Gastrocnemius medialis (tissue), 4 donors: ENCODE results near the gene PTH1R. TPM values are rescaled to one million over a fixed set of nuclear protein-coding genes. Genes with fewer than 3 reads are reported as not detected.

Experiments
- ATAC-seq, 2 donors: fragments of 150-250 bp; one replicate each; pipeline ENCODE4 v1.9.1; 2016
- DNase-seq, 2 donors: peaks; one replicate each; pipeline ENCODE4 v3.0.0-alpha.2; 2019
- H3K27ac ChIP-seq, 4 donors: fragments of 200-600 bp; sonication (generic); 1 replicate in 1 of 4; 2 replicates in 3 of 4; pipeline ENCODE4 v1.5.1; 2016 to 2018; ENCODE audit warnings: mild to moderate bottlenecking in 2 of 4, moderate library complexity in 1 of 4
- H3K27me3 ChIP-seq, 3 donors: fragments of 200-600 bp; sonication (generic) in 2 of 3; 1 replicate in 1 of 3; 2 replicates in 2 of 3; pipeline versions ENCODE4 v1.5.1 to v1.6.0; 2016 to 2019; ENCODE audit warnings: mild to moderate bottlenecking in 1 of 3, moderate library complexity in 1 of 3
- H3K36me3 ChIP-seq, 2 donors: fragments of 200-600 bp; sonication (generic) in 1 of 2; one replicate each; pipeline ENCODE4 v1.5.1; 2017 to 2018
- H3K4me1 ChIP-seq, 2 donors: fragments of 200-600 bp; sonication (generic) in 1 of 2; one replicate each; pipeline ENCODE4 v1.5.1; 2016 to 2017; ENCODE audit warnings: mild to moderate bottlenecking in 2 of 2
- H3K4me3 ChIP-seq, 4 donors: fragments of 200-600 bp; sonication (generic) in 3 of 4; 1 replicate in 1 of 4; 2 replicates in 3 of 4; pipeline ENCODE4 v1.5.1; 2016 to 2019; ENCODE audit warnings: mild to moderate bottlenecking in 2 of 4
- H3K9me3 ChIP-seq, 3 donors: fragments of 200-600 bp; sonication (generic) in 2 of 3; 1 replicate in 1 of 3; 2 replicates in 2 of 3; pipeline ENCODE4 v1.5.1; 2016 to 2019
- POLR2A ChIP-seq, 2 donors: fragments of 450-650 bp; IDR thresholded peaks; one replicate each; pipeline ENCODE4 v1.6.1; 2017; ENCODE audit warnings: antibody characterized with exemption in 2 of 2, mild to moderate bottlenecking in 2 of 2, moderate library complexity in 2 of 2
- in situ Hi-C, 4 donors: fragments of 200-750 bp; cut with MboI; loops; one replicate each; pipeline versions ENCODE4 v1.15.0 to v1.8.0; 2017; ENCODE audit warnings: low sequenced_read_pairs in 4 of 4
- intact Hi-C: fragments of 100-400 bp; cut with DNase I; formaldehyde crosslinking; loops from one replicate; pipeline ENCODE4 v1.15.1; 2023; ENCODE audit warnings: low total_unique reads
- total RNA-seq, 4 donors: library from RNA; depleted of rRNA; stranded (reverse); fragments of >200 nt; gene quantifications; one replicate each; pipeline versions ENCODE4 v1.1.0 to v1.2.3, GENCODE V29; 2016
- TF ChIP-seq, protein P1 (sequence below), 5 experiments: fragments of 450-650 bp in 3 of 5; fragments of 200-600 bp in 2 of 5; sonication (generic) in 2 of 5; IDR thresholded peaks in 4 of 5; conservative IDR thresholded peaks in 1 of 5; 1 replicate in 4 of 5; 2 replicates in 1 of 5; pipeline ENCODE4 v1.5.1; 2016 to 2019; ENCODE audit warnings: antibody characterized with exemption in 5 of 5, mild to moderate bottlenecking in 3 of 5, moderate library complexity in 3 of 5

Gene PTH1R
- total RNA-seq, 4 donors from 2014 or later: 2.3 to 7.9 (median 7.3) TPM

DNA sequence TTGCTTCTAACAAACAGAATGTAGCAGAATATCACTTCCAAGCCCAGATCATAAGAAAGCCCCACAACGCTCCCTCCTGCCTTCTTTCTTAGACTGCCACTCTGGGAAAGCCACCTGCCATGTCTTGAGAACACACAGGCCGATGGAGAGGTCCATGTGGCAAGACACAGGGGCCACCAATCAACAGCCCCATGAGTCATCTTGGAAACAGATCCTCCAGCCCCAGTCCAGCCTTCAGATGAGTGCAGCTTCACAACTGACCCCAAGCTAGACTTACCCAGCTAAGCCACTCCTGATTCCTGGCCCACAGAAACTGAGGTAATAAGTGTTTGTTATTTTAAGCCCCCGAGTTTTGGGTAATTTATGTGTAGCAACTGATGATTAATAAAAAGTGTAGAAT lies 39.7 kb downstream of the PTH1R start:
- Histone ChIP-seq H3K4me1 (peaks cover 10 to 18% of the 10 kb centered on the region in 2 donors), H3K27me3 (no peaks in the 10 kb centered on the region), H3K9me3 (no peaks in the 10 kb centered on the region), H3K4me3 (no peak overlapping the region), H3K27ac (no peak overlapping the region), H3K36me3 (peaks cover 0 to 48% of the 10 kb centered on the region in 2 donors)
- TF ChIP-seq POLR2A (IDR thresholded peaks at IDR 0.05): no peak
- TF ChIP-seq, protein P1, sequence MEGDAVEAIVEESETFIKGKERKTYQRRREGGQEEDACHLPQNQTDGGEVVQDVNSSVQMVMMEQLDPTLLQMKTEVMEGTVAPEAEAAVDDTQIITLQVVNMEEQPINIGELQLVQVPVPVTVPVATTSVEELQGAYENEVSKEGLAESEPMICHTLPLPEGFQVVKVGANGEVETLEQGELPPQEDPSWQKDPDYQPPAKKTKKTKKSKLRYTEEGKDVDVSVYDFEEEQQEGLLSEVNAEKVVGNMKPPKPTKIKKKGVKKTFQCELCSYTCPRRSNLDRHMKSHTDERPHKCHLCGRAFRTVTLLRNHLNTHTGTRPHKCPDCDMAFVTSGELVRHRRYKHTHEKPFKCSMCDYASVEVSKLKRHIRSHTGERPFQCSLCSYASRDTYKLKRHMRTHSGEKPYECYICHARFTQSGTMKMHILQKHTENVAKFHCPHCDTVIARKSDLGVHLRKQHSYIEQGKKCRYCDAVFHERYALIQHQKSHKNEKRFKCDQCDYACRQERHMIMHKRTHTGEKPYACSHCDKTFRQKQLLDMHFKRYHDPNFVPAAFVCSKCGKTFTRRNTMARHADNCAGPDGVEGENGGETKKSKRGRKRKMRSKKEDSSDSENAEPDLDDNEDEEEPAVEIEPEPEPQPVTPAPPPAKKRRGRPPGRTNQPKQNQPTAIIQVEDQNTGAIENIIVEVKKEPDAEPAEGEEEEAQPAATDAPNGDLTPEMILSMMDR (IDR thresholded peaks at IDR 0.05 in 4 of 5, conservative IDR thresholded peaks at IDR 0.05 in 1 of 5): no peak
- in situ Hi-C loops (loop anchor here in 2 of 4 donors (10.0 kb wide), 2 partner anchors 68 to 202 kb away; partner anchors contain the start of gene PRSS50 (in 2 of the 2)), intact Hi-C loops (no loop called here)
- ATAC-seq (no peak), DNase-seq (no peak)

- no peak for DNase-seq
- Histone ChIP-seq H3K4me1 (peaks cover 10 to 18% of the 10 kb centered on the region in 2 donors), H3K27ac (no peak overlapping the region), H3K9me3 (no peaks in the 10 kb centered on the region), H3K36me3 (peaks cover 0 to 57% of the 10 kb centered on the region in 2 donors), H3K27me3 (no peaks in the 10 kb centered on the region), H3K4me3 (no peak overlapping the region)
- in situ Hi-C loops (loop anchor here in 2 of 4 donors (10.0 kb wide), 2 partner anchors 67 to 203 kb away; partner anchors contain the start of gene PRSS50 (in 2 of the 2)), intact Hi-C loops (no loop called here)
- no peak for TF ChIP-seq POLR2A (IDR thresholded peaks at IDR 0.05)
- TF ChIP-seq, protein P1 (IDR thresholded peaks at IDR 0.05 in 4 of 5, conservative IDR thresholded peaks at IDR 0.05 in 1 of 5): no peak
- ATAC-seq: no peak
Measured at GRCh38 chr3:46918202-46918601, 40.7 kb downstream of the PTH1R start.

GRCh38 chr3:46918634-46919033 lies 41.1 kb downstream of the PTH1R start:
- intact Hi-C loops: no loop called here
- TF ChIP-seq POLR2A (IDR thresholded peaks at IDR 0.05): no peak
- TF ChIP-seq, protein P1 (IDR thresholded peaks at IDR 0.05 in 4 of 5, conservative IDR thresholded peaks at IDR 0.05 in 1 of 5): no peak

GRCh38 chr3:46921041-46921440 lies 43.5 kb downstream of the PTH1R start:
- intact Hi-C loops: loop anchor here (10.0 kb wide), 1 partner anchor 404 kb away; no protein-coding TSS in a partner anchor
- Histone ChIP-seq H3K4me1 (peaks cover 18 to 23% of the 10 kb centered on the region in 2 donors), H3K36me3 (peaks cover 0 to 80% of the 10 kb centered on the region in 2 donors), H3K27me3 (no peaks in the 10 kb centered on the region), H3K9me3 (no peaks in the 10 kb centered on the region), H3K27ac (no peak overlapping the region), H3K4me3 (no peak overlapping the region)
- TF ChIP-seq POLR2A (IDR thresholded peaks at IDR 0.05): no peak
- TF ChIP-seq, protein P1 (IDR thresholded peaks at IDR 0.05 in 4 of 5, conservative IDR thresholded peaks at IDR 0.05 in 1 of 5): no peak
- no peak for ATAC-seq
- in situ Hi-C loops: no loop called here
- no peak for DNase-seq

More at GRCh38 chr3:46918634-46919033, 41.1 kb downstream of the PTH1R start:
- DNase-seq (no peak), ATAC-seq (no peak)
- Histone ChIP-seq H3K9me3 (no peaks in the 10 kb centered on the region), H3K4me1 (peaks cover 10 to 18% of the 10 kb centered on the region in 2 donors), H3K36me3 (peaks cover 0 to 61% of the 10 kb centered on the region in 2 donors), H3K27ac (no peak overlapping the region), H3K27me3 (no peaks in the 10 kb centered on the region), H3K4me3 (no peak overlapping the region)
- in situ Hi-C loops: loop anchor here in 2 of 4 donors (10.0 kb wide), 2 partner anchors 66 to 204 kb away; partner anchors contain the start of gene PRSS50 (in 2 of the 2)
